Karpas-422 (cell line): ENCODE results near the gene MR1. TPM values are rescaled to one million over a fixed set of nuclear protein-coding genes. Genes with fewer than 3 reads are reported as not detected.

ENCODE experiments used
- DNase-seq: peaks from one replicate; pipeline ENCODE4 v3.0.0-alpha.2; 2015
- H2AFZ ChIP-seq: fragments of 200-600 bp; sonication (generic); 2 replicates; pipeline ENCODE4 v1.6.1; 2014; ENCODE audit warnings: antibody characterized with exemption, low read length, mixed read lengths
- H3K27ac ChIP-seq: fragments of 200-600 bp; sonication (generic); 2 replicates; pipeline ENCODE4 v1.5.1; 2014; ENCODE audit warnings: mild to moderate bottlenecking, low read length, moderate library complexity
- H3K27me3 ChIP-seq: fragments of 200-600 bp; sonication (generic); 2 replicates; pipeline ENCODE4 v1.6.1; 2014; ENCODE audit warnings: low read length, mixed read lengths
- H3K36me3 ChIP-seq: fragments of 200-600 bp; sonication (generic); 2 replicates; pipeline ENCODE4 v1.6.1; 2014; ENCODE audit warnings: low read length, mixed read lengths; ENCODE audit not compliant: insufficient read depth
- H3K4me1 ChIP-seq: fragments of 200-600 bp; sonication (generic); 2 replicates; pipeline ENCODE4 v1.6.1; 2014; ENCODE audit warnings: mild to moderate bottlenecking, low read length, mixed read lengths
- H3K4me2 ChIP-seq: fragments of 200-600 bp; sonication (generic); 2 replicates; pipeline ENCODE4 v1.6.1; 2014; ENCODE audit warnings: low read length, low read depth, mild to moderate bottlenecking; ENCODE audit not compliant: poor library complexity, severe bottlenecking
- H3K4me3 ChIP-seq: fragments of 200-600 bp; sonication (generic); 2 replicates; pipeline ENCODE4 v1.5.1; 2014; ENCODE audit warnings: mild to moderate bottlenecking, antibody characterized with exemption, low read length, mixed read lengths
- H3K79me2 ChIP-seq: fragments of 200-600 bp; sonication (generic); 2 replicates; pipeline ENCODE4 v1.6.1; 2014; ENCODE audit warnings: mild to moderate bottlenecking, low read length, mixed read lengths
- H3K9ac ChIP-seq: fragments of 200-600 bp; sonication (generic); 2 replicates; pipeline ENCODE4 v1.6.0; 2014; ENCODE audit warnings: low read length
- H3K9me2 ChIP-seq: fragments of 200-600 bp; sonication (generic), shearing (Covaris generic); replicated peaks from 2 replicates; pipeline ENCODE4 v1.6.0; 2014; ENCODE audit warnings: mild to moderate bottlenecking, low read length, moderate library complexity; ENCODE audit not compliant: insufficient read depth
- H3K9me3 ChIP-seq: fragments of 300-700, 200-600 bp; sonication (generic); 2 replicates; pipeline ENCODE4 v1.6.1; 2014; ENCODE audit warnings: low read length, mixed read lengths
- H4K20me1 ChIP-seq: fragments of 200-600 bp; sonication (generic); 2 replicates; pipeline ENCODE4 v1.6.1; 2014; ENCODE audit warnings: mild to moderate bottlenecking, antibody characterized with exemption, low read length, low read depth; ENCODE audit not compliant: insufficient read depth
- total RNA-seq: library from RNA; depleted of rRNA; stranded (reverse); fragments of >200 nt; shearing (Covaris generic); gene quantifications from 2 replicates; pipeline ENCODE4 v1.2.3, GENCODE V29; 2014; ENCODE audit warnings: low replicate concordance

Gene MR1
- total RNA-seq, 1 experiment from 2014 or later, result 37.3 TPM

- peak; percentile 32 for DNase-seq
- Histone ChIP-seq H3K27ac (no peak overlapping the region), H3K79me2 (no peaks in the 10 kb centered on the region)
Observed at GRCh38 chr1:181092056-181092455, 58.3 kb downstream of the MR1 start.

GRCh38 chr1:181092883-181093458, 59.2 kb downstream of the MR1 start:
- no peaks in the 10 kb centered on the region for H3K79me2 ChIP-seq
- H4K20me1 ChIP-seq, result peaks cover 36% of the 10 kb centered on the region
- H3K27ac ChIP-seq, result no peak overlapping the region
- no peaks in the 10 kb centered on the region for H3K36me3 ChIP-seq
- H2AFZ ChIP-seq, result no peak overlapping the region
- no peaks in the 10 kb centered on the region for H3K9me2 ChIP-seq
- H3K4me3 ChIP-seq, result no peak overlapping the region
- peak; percentile 34 for DNase-seq
- no peaks in the 10 kb centered on the region for H3K27me3 ChIP-seq
- peaks cover 24% of the 10 kb centered on the region for H3K4me1 ChIP-seq
- H3K9me3 ChIP-seq, result no peaks in the 10 kb centered on the region
- H3K4me2 ChIP-seq, result no peak overlapping the region
- no peak overlapping the region for H3K9ac ChIP-seq

More at GRCh38 chr1:181092056-181092455, 58.3 kb downstream of the MR1 start:
- Histone ChIP-seq H3K4me2 (no peak overlapping the region), H3K4me3 (no peak overlapping the region), H4K20me1 (peaks cover 36% of the 10 kb centered on the region), H3K9me2 (no peaks in the 10 kb centered on the region), H2AFZ (no peak overlapping the region), H3K9me3 (no peaks in the 10 kb centered on the region), H3K4me1 (peaks cover 33% of the 10 kb centered on the region), H3K27me3 (no peaks in the 10 kb centered on the region), H3K36me3 (no peaks in the 10 kb centered on the region), H3K9ac (no peak overlapping the region)

- no peak for DNase-seq
- Histone ChIP-seq H3K4me3 (no peak overlapping the region), H3K9me2 (no peaks in the 10 kb centered on the region), H3K9me3 (no peaks in the 10 kb centered on the region), H3K36me3 (no peaks in the 10 kb centered on the region), H3K9ac (no peak overlapping the region), H3K79me2 (no peaks in the 10 kb centered on the region), H3K4me2 (no peak overlapping the region), H3K27ac (no peak overlapping the region), H4K20me1 (peaks cover 34% of the 10 kb centered on the region), H3K27me3 (0 out of 2 replicates have a peak, but pooled peaks cover 3% of the 10 kb centered on the region), H3K4me1 (peaks cover 23% of the 10 kb centered on the region), H2AFZ (no peak overlapping the region)
Observed at GRCh38 chr1:181094416-181095212, 60.8 kb downstream of the MR1 start.

GRCh38 chr1:181095260-181095659, 61.5 kb downstream of the MR1 start:
- Histone ChIP-seq H3K4me3 (no peak overlapping the region), H3K27me3 (0 out of 2 replicates have a peak, but pooled peaks cover 3% of the 10 kb centered on the region), H4K20me1 (peaks cover 28% of the 10 kb centered on the region), H3K79me2 (no peaks in the 10 kb centered on the region), H3K9me3 (no peaks in the 10 kb centered on the region), H3K4me2 (no peak overlapping the region), H2AFZ (no peak overlapping the region), H3K4me1 (peaks cover 18% of the 10 kb centered on the region), H3K9me2 (no peaks in the 10 kb centered on the region), H3K9ac (no peak overlapping the region), H3K27ac (no peak overlapping the region), H3K36me3 (no peaks in the 10 kb centered on the region)
- DNase-seq, result no peak

GRCh38 chr1:181095763-181096184, 62.0 kb downstream of the MR1 start:
- H3K79me2 ChIP-seq, result no peaks in the 10 kb centered on the region
- DNase-seq, result no peak

GRCh38 chr1:181097242-181097641, 63.5 kb downstream of the MR1 start:
- Histone ChIP-seq H3K9ac (no peak overlapping the region), H3K4me1 (peaks cover 5% of the 10 kb centered on the region; the same call in 1 of the 2 replicates), H2AFZ (no peak overlapping the region), H3K27ac (no peak overlapping the region), H3K79me2 (no peaks in the 10 kb centered on the region), H3K27me3 (0 out of 2 replicates have a peak, but pooled peaks cover 3% of the 10 kb centered on the region), H3K4me3 (no peak overlapping the region), H3K9me3 (no peaks in the 10 kb centered on the region), H4K20me1 (0 out of 2 replicates have a peak, but pooled peaks cover 9% of the 10 kb centered on the region), H3K36me3 (no peaks in the 10 kb centered on the region), H3K4me2 (no peak overlapping the region), H3K9me2 (no peaks in the 10 kb centered on the region)
- no peak for DNase-seq

More at GRCh38 chr1:181095763-181096184, 62.0 kb downstream of the MR1 start:
- Histone ChIP-seq H3K4me1 (peaks cover 13% of the 10 kb centered on the region), H3K27me3 (0 out of 2 replicates have a peak, but pooled peaks cover 3% of the 10 kb centered on the region), H3K27ac (no peak overlapping the region), H3K9me2 (no peaks in the 10 kb centered on the region), H4K20me1 (peaks cover 23% of the 10 kb centered on the region), H3K9ac (no peak overlapping the region), H2AFZ (no peak overlapping the region), H3K4me3 (no peak overlapping the region), H3K9me3 (no peaks in the 10 kb centered on the region), H3K36me3 (no peaks in the 10 kb centered on the region), H3K4me2 (no peak overlapping the region)

GRCh38 chr1:181099152-181100014, 65.6 kb downstream of the MR1 start:
- H3K4me1 ChIP-seq, result peaks cover 7% of the 10 kb centered on the region
- no peak overlapping the region for H2AFZ ChIP-seq
- no peak overlapping the region for H3K4me2 ChIP-seq
- H3K9ac ChIP-seq, result no peak overlapping the region
- H3K9me2 ChIP-seq, result no peaks in the 10 kb centered on the region
- DNase-seq, result no peak
- H3K9me3 ChIP-seq, result no peaks in the 10 kb centered on the region
- H3K27ac ChIP-seq, result no peak overlapping the region
- H3K4me3 ChIP-seq, result no peak overlapping the region
- no peaks in the 10 kb centered on the region for H3K36me3 ChIP-seq
- no peaks in the 10 kb centered on the region for H4K20me1 ChIP-seq
- H3K27me3 ChIP-seq, result 0 out of 2 replicates have a peak, but pooled peaks cover 3% of the 10 kb centered on the region
- no peaks in the 10 kb centered on the region for H3K79me2 ChIP-seq
